WTC11 (cell line): Measurements from ENCODE around the gene ARMH2.

ENCODE experiments used
- ESRRA ChIP-seq: sonication (generic); formaldehyde crosslinking; IDR thresholded peaks from 2 replicates; pipeline ENCODE4 v1.8.1; 2022; ENCODE audit warnings: mild to moderate bottlenecking, missing genetic modification reagents, borderline replicate concordance
- GABPB1 ChIP-seq: sonication (generic); formaldehyde crosslinking; IDR thresholded peaks from 2 replicates; pipeline ENCODE4 v1.8.1; 2023; ENCODE audit warnings: mild to moderate bottlenecking, missing genetic modification reagents
- JUN ChIP-seq: sonication (generic); formaldehyde crosslinking; IDR thresholded peaks from 2 replicates; pipeline ENCODE4 v1.8.0; 2023; ENCODE audit warnings: mild to moderate bottlenecking, missing genetic modification reagents
- NFYB ChIP-seq: sonication (generic); formaldehyde crosslinking; conservative IDR thresholded peaks from 2 replicates; pipeline ENCODE4 v1.8.0; 2022; ENCODE audit warnings: low read depth, missing genetic modification reagents
- PRRX2 ChIP-seq: fragments of 250-450 bp; sonication (Bioruptor Pico); IDR thresholded peaks from 2 replicates; pipeline ENCODE4 v1.8.0; 2021; ENCODE audit warnings: mild to moderate bottlenecking
- SOX15 ChIP-seq: fragments of 250-450 bp; sonication (Bioruptor Pico); IDR thresholded peaks from 2 replicates; pipeline ENCODE4 v1.9.0; 2021; ENCODE audit warnings: mild to moderate bottlenecking
- TP53 ChIP-seq: sonication (generic); formaldehyde crosslinking; IDR thresholded peaks from 2 replicates; pipeline ENCODE4 v1.8.1; 2023; ENCODE audit warnings: mild to moderate bottlenecking, missing genetic modification reagents
- TF ChIP-seq, protein P1 (sequence below): sonication (generic); formaldehyde crosslinking; conservative IDR thresholded peaks from 2 replicates; pipeline ENCODE4 v1.8.1; 2023; ENCODE audit warnings: mild to moderate bottlenecking, low read depth, missing genetic modification reagents, moderate library complexity
- TF ChIP-seq, protein P2 (sequence below): fragments of 200-600 bp; IDR thresholded peaks from 2 replicates; pipeline ENCODE4 v1.8.0; 2022; ENCODE audit warnings: antibody characterized with exemption
- TF ChIP-seq, protein P3 (sequence below): sonication (generic); formaldehyde crosslinking; conservative IDR thresholded peaks from 2 replicates; pipeline ENCODE4 v1.8.1; 2022; ENCODE audit warnings: mild to moderate bottlenecking, missing genetic modification reagents
- TF ChIP-seq, protein P4 (sequence below): sonication (generic); formaldehyde crosslinking; IDR thresholded peaks from 2 replicates; pipeline ENCODE4 v1.8.1; 2023; ENCODE audit warnings: mild to moderate bottlenecking, missing genetic modification reagents, moderate library complexity
- TF ChIP-seq, protein P5 (sequence below): sonication (generic); formaldehyde crosslinking; IDR thresholded peaks from 2 replicates; pipeline ENCODE4 v1.8.1; 2022; ENCODE audit warnings: low read depth, missing genetic modification reagents, borderline replicate concordance
- TF ChIP-seq, protein P6 (sequence below): sonication (generic); formaldehyde crosslinking; IDR thresholded peaks from 2 replicates; pipeline ENCODE4 v1.8.0; 2023; ENCODE audit warnings: missing genetic modification reagents

DNA sequence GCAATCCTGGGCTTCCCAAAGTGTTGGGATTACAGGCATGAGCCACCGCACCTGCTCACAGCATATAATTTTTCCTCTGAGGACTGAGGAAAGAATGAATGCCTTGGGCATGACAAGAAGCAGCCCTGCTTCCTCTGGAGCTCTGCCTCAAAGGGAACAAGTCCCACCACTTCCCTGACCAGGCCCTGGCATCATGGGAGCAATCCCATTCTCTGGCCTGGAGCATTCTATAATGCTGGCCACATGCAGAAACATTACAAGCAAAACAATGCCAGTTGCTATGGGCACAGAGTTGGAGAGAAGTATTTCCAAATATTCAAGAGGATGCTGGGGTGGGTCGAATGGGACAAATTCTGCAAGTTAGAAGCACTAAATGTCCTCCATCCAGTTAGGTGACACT is 41.5 kb upstream of the ARMH2 start:
- TF ChIP-seq, protein P1, sequence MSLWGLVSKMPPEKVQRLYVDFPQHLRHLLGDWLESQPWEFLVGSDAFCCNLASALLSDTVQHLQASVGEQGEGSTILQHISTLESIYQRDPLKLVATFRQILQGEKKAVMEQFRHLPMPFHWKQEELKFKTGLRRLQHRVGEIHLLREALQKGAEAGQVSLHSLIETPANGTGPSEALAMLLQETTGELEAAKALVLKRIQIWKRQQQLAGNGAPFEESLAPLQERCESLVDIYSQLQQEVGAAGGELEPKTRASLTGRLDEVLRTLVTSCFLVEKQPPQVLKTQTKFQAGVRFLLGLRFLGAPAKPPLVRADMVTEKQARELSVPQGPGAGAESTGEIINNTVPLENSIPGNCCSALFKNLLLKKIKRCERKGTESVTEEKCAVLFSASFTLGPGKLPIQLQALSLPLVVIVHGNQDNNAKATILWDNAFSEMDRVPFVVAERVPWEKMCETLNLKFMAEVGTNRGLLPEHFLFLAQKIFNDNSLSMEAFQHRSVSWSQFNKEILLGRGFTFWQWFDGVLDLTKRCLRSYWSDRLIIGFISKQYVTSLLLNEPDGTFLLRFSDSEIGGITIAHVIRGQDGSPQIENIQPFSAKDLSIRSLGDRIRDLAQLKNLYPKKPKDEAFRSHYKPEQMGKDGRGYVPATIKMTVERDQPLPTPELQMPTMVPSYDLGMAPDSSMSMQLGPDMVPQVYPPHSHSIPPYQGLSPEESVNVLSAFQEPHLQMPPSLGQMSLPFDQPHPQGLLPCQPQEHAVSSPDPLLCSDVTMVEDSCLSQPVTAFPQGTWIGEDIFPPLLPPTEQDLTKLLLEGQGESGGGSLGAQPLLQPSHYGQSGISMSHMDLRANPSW (CRISPR knock-in tag) = no peak
- TF ChIP-seq, protein P2, sequence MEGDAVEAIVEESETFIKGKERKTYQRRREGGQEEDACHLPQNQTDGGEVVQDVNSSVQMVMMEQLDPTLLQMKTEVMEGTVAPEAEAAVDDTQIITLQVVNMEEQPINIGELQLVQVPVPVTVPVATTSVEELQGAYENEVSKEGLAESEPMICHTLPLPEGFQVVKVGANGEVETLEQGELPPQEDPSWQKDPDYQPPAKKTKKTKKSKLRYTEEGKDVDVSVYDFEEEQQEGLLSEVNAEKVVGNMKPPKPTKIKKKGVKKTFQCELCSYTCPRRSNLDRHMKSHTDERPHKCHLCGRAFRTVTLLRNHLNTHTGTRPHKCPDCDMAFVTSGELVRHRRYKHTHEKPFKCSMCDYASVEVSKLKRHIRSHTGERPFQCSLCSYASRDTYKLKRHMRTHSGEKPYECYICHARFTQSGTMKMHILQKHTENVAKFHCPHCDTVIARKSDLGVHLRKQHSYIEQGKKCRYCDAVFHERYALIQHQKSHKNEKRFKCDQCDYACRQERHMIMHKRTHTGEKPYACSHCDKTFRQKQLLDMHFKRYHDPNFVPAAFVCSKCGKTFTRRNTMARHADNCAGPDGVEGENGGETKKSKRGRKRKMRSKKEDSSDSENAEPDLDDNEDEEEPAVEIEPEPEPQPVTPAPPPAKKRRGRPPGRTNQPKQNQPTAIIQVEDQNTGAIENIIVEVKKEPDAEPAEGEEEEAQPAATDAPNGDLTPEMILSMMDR = no peak
- TF ChIP-seq SOX15 (CRISPR knock-in tag) (no peak), JUN (no peak), GABPB1 (CRISPR knock-in tag) (no peak), PRRX2 (CRISPR knock-in tag) (no peak), ESRRA (CRISPR knock-in tag) (no peak), TP53 (CRISPR knock-in tag) (no peak), NFYB (CRISPR knock-in tag) (no peak)
- TF ChIP-seq, protein P3, sequence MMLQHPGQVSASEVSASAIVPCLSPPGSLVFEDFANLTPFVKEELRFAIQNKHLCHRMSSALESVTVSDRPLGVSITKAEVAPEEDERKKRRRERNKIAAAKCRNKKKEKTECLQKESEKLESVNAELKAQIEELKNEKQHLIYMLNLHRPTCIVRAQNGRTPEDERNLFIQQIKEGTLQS (CRISPR knock-in tag) = no peak
- TF ChIP-seq, protein P4, sequence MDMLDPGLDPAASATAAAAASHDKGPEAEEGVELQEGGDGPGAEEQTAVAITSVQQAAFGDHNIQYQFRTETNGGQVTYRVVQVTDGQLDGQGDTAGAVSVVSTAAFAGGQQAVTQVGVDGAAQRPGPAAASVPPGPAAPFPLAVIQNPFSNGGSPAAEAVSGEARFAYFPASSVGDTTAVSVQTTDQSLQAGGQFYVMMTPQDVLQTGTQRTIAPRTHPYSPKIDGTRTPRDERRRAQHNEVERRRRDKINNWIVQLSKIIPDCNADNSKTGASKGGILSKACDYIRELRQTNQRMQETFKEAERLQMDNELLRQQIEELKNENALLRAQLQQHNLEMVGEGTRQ (CRISPR knock-in tag) = no peak
- TF ChIP-seq, protein P5, sequence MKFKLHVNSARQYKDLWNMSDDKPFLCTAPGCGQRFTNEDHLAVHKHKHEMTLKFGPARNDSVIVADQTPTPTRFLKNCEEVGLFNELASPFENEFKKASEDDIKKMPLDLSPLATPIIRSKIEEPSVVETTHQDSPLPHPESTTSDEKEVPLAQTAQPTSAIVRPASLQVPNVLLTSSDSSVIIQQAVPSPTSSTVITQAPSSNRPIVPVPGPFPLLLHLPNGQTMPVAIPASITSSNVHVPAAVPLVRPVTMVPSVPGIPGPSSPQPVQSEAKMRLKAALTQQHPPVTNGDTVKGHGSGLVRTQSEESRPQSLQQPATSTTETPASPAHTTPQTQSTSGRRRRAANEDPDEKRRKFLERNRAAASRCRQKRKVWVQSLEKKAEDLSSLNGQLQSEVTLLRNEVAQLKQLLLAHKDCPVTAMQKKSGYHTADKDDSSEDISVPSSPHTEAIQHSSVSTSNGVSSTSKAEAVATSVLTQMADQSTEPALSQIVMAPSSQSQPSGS (CRISPR knock-in tag) = no peak
- TF ChIP-seq, protein P6, sequence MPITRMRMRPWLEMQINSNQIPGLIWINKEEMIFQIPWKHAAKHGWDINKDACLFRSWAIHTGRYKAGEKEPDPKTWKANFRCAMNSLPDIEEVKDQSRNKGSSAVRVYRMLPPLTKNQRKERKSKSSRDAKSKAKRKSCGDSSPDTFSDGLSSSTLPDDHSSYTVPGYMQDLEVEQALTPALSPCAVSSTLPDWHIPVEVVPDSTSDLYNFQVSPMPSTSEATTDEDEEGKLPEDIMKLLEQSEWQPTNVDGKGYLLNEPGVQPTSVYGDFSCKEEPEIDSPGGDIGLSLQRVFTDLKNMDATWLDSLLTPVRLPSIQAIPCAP = no peak
